K562 treated with DMSO at 1 percent for 4 hours (cell line): ENCODE data around the gene SH3TC1. TPM values are rescaled to one million over a fixed set of nuclear protein-coding genes. Genes with fewer than 3 reads are reported as not detected.

Experiments
- total RNA-seq: library from RNA; unstranded; fragments of 300-600 nt; gene quantifications from 2 replicates; pipeline ENCODE4 v1.2.3, GENCODE V29; 2022; ENCODE audit not compliant: insufficient read depth

SH3TC1 gene
- 3.7 and 6.6 TPM in 2 replicates for total RNA-seq

DNA sequence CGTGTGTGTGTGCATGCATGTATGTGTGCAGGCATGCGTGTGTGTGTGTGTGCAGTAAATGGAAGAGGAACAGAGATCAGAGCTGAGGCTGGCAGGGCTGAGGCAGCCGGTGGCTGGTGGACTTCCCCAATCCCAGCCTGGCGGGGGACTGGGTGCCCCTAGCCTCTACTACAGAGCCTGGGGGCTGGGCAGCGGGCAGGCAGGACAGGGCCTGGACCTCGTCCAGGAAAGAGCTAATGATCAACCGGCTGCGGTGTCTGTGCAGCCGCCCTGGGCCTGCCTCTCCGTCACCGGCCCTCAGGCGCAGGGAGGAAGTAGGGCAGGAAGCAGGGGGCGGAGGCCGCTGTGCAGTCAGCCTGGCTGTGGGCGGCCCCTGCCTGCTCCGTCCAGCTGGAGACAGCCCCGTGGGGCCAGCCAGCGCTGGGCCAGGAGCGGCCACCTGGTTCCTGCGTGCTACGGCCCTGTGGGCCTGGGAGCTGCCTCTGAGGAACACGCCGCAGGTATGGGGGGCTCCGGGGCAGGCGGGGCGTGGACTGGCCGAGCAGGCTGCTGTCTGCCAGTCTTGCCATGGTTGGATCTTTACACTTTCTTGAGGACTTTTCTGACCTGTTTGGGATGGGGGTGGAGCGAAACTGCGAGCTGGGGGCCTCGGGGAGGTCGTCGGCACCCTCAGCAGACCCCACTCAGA, at the start of gene SH3TC1:
SH3TC1 (plus strand) TSS at position 385 of the 688 bp plus-strand sequence. CDS start 5,905 bp downstream, outside the sequence.

DNA sequence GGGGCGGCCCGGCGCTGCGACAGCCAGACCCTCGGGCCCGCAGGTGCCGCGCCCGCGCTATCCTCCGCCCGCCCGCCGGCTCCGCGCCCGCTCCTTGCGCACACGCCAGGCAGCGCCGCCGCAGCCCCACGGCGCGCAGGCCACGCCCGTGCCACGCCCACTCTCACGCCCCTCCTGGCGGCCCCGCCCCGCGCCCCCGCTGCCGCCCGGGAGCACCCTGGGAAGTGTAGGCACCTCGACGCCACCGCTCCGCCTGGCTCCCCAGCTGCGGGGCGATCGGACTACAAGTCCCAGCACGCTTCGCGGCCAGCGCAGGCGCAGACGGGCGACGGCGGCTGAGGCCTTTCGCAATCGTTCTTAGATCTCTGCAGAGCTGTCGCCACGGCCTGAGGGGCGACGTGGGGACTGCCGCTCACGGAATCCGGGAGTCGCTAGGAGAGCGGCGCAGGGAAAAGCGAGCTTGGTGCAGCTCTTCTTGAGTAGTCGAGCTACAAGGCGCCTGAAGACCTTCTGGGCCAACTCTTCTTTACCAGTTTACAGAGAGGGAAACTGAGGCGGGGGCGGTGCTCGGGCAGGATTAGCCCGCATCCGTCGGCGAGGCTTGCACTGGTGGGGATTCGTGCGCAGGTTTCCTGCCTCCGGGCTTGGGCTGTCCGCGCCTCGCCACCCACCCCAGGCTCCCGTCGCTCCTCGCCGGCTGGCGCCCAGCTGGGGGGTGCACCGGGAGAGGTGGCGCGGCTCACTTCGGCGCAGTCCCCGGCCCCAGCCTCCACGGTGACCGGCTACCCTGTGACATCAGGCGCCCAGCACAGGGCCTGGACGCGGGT, 40.2 kb upstream of the SH3TC1 start, which contains the start of gene ABLIM2:
ABLIM2 (minus strand) TSS at position 104 of the 827 bp plus-strand sequence. CDS start 124 bp downstream, outside the sequence.

DNA sequence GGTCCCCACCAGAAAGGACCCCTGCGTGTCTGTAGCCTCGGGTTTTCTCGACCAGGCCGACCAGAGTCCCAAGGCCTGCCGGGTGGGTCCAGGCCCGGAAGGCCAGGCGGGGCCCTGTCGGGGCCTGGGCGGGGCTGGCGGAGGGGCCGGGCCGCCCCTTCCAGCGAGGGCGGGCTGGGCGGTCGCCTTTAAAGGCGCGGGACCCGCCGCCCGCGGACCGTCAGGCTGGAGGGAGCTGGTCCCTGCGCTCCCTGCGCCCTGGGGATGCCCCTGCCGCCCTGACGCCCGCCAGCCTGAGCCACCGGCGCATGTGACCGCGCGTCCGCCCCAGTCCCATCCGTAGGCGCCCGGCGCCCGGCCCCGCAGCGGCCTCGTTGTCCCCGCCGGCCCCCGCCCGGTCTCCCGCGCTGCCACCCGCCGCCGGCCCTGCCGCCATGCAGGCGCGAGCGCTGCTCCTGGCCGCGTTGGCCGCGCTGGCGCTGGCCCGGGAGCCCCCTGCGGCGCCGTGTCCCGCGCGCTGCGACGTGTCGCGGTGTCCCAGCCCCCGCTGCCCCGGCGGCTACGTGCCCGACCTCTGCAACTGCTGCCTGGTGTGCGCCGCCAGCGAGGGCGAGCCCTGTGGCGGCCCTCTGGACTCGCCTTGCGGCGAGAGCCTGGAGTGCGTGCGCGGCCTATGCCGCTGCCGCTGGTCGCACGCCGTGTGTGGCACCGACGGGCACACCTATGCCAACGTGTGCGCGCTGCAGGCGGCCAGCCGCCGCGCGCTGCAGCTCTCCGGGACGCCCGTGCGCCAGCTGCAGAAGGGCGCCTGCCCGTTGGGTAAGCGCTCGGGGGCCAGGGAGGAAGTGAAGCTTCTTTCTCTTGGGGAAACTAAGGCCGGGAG, 70.7 kb downstream of the SH3TC1 start, which contains the start of gene HTRA3:
HTRA3 (plus strand) TSS at position 220 of the 883 bp plus-strand sequence; CDS start at position 435, 215 bp downstream.

Other genes starting within 250 kb of the SH3TC1 start
- gene ABLIM2, start 40.5 kb upstream of the SH3TC1 start, total RNA-seq: not detected in 2 replicates
- gene HTRA3, start 70.5 kb downstream of the SH3TC1 start, total RNA-seq: 1.8 TPM in 2 replicates
- 12.2 and 13.7 TPM in 2 replicates for gene ACOX3, start 241.4 kb downstream of the SH3TC1 start, total RNA-seq
- gene TRMT44, start 241.5 kb downstream of the SH3TC1 start, total RNA-seq: 10.5 and 15.6 TPM in 2 replicates